GM18858 (cell line): Measurements from ENCODE around the gene RSPO4.
"Not testable (repeated sequence)": the region's sequence is repeated elsewhere in the genome, so short reads cannot be mapped to it uniquely, and the experiment has no call there.

Experiments used
- ATAC-seq: cut with Tn5 transposase; IDR thresholded peaks from one replicate; pipeline ENCODE4 v1.9.1; 2021; ENCODE audit not compliant: unreplicated experiment

RSPO4 gene

DNA sequence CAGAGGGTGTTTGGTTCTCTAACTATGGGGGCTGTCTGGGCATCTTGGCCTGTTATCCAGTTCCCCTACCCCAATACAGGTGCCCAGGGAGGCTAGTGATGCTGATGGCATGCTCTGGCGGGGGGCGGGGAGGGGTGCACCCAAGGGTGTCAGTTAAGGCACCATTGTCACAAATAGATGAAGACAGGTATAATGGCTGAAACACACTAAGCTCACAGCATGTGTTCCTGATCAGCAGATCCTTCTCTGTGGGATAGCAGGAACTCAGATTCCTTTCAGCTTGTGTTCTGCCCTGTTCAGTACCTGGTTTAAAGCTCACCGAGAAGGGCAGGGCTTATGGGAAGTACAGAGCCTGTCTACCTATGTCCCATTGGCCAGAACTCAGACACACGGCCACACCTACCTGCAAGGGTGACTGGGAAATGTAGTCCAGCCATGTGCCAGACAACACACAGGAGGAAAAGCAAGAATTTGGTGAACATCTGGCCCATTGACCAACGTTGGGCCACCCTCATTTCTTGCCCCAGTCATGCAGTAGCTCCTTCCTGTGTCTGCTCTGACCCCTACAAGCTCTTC is 3.4 kb upstream of the RSPO4 start:
- ATAC-seq: peak; percentile 47

- ATAC-seq: no peak
Observed at GRCh38 chr20:1003920-1004697, 2.0 kb upstream of the RSPO4 start.

DNA sequence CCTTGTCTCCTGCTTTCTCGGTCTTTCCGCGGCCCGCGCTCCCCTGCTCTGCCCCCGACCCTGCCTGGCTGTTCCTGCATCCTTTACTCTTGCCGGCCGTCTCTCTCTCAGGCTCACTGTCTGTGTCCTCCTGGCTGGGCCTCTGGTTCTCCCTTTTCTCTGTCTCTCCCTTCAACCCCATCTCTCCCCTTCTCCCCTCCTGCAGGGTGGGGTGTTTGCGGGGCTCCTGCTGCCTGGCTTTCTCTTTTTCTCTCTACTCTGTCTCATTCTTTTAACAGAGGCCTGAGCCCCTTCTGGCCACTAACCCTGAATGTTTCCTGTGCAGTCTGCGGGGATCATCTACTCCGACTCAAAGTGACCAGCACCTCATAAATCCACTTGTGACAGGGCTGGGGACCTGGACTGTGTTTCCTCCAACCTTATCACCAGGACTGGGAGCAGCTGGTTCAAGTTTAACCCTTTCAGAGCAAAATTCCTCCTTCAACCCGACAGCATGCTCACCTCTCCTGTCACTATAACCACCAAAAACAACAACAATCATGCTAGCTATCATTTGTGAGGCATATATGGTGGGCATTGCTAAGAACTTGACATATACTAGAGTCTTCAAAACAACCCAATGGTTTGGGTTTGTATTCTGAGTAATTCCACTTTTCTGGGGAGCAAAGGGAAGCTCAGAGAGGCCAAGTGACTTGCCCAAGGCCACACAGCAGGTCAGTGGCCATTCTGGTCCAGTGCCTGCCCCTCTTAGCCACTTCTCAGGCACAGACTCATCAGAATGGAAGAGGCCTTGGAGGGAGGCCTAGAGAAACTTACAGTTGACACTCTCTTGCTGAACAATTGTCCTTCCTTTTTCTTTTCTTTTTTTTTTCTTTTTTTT is 811 bp upstream of the RSPO4 start:
- no peak for ATAC-seq

DNA sequence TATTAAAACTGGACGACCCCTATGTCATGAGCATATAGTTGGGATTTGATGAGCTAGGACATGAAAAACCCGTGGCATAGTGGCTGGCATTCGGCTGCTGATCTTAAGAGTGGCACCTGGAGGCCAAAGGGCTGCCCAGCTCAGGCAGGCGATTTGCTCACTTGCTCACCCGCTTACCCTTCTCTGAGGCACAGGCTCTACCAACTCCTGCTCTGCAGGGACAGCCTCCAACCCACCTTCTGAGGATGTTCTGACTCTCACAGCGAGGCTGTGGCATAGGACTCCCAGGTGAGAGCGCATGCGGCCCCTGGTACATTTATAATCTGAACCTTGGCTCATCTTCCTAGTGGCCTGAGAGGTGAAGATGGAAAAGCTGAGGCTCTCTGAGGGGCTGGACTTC is 995 bp downstream of the RSPO4 start:
- ATAC-seq: no peak

- ATAC-seq: no peak
Observed at GRCh38 chr20:998231-998830, 3.8 kb downstream of the RSPO4 start.

DNA sequence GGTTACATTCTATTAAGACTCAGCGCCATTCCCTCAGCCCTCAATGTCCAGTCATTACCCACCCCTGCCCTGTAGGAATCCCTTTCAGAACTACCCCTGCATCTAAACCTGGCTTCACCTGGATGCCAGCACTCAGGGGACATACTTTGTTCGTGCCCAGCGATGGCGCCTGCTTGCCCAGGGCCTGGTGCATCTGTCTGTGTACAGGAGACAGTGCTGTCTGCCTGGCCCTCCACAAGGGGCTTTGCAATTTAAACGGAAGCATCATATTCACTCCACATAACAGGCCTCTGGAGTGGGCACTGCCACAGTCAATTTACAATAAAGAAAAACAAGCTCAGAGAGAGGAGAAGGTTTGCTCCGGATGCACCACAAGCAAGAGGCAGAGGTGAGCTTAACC is 4.6 kb downstream of the RSPO4 start:
- ATAC-seq: no peak

DNA sequence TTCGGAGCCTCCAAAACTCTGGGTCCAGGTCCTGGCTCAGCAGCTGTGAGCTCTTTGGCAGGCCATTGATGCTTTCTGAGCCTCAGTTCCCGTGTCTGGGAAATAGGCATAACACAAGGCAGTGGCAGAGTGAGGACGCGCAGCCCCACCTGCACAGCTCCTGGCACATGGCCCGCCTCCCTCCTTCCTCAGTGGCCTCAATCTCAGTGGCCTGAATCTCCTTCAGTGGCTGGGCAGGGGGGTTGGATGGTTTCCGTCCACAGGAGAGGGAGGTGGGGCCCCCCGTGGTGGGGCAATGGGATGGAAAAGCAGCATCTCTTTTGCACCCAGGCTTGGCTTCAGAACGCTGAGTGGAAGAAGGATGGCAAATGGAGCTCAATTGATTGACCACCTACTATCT is 5.1 kb downstream of the RSPO4 start:
- ATAC-seq: no peak

- ATAC-seq: no peak
Observed at GRCh38 chr20:995170-995569, 6.9 kb downstream of the RSPO4 start.

DNA sequence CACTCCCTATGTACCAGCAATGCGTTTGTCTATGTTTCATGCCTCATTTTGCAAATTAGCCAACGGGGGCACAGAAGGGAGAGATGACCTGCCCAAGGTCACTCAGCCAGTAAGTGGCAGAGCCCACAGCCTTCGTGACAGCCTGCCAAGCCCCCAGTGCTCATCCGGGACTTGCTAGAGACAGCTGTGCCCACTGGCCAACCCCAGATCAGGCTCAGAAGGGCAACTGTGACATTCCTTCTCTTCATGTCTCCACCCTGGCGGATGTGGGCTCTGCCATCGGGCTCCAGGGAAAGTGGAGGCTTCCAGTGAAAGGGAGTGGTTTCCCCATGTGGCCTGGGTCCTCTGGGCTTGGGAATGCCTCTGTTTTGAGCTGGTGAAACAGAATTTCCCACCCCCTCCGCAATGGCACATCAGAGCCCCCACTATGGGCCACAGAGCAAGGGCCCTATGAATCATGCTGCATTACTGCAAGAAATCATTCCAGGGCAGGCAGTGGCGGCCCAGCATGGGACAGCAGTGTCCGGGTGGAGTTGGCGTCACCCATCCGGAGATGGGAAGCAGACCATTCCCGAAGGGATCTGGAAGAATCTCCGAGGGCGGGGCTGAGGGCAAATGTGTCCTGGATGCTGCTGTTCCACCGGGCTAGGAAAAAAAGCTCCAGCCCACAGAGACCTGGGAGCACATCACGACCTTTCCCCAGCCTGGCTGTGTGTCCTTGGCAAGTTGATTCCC is 9.1 kb downstream of the RSPO4 start:
- ATAC-seq: no peak

- ATAC-seq: no peak
Observed at GRCh38 chr20:991850-992249, 10.3 kb downstream of the RSPO4 start.

DNA sequence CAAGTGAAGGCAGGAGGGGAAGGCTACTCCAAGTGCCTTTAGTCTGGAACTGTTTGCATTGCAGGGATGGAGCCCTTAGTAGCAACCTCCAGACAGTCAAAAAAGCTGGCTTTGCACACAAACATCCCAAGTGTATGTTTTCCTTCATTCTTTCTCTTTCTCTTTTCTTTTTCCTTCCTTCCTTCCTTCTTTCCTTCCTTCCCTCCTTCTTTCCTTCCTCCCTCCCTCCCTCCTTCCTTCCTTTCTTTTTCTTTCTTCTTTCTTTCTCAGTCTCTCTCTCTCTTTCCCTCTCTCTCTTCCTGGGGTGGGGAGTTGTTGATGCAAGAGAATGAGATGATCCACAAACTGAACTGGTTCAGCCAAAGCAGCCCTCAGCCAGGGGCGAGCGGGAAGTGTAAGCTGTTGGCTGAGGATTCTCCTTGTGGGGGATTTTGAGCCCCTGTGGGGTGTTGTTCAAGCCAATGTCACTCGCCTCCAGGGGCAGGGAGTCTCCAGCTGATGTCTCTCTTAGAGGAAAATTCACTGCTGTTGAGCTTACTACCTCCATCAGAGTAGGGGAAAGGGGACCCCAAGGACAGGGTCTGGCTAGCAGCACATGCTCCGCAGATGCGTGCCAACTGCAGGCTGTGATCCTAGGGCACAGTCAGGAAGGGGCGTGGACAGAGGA is 11.7 kb downstream of the RSPO4 start:
- ATAC-seq: no peak

DNA sequence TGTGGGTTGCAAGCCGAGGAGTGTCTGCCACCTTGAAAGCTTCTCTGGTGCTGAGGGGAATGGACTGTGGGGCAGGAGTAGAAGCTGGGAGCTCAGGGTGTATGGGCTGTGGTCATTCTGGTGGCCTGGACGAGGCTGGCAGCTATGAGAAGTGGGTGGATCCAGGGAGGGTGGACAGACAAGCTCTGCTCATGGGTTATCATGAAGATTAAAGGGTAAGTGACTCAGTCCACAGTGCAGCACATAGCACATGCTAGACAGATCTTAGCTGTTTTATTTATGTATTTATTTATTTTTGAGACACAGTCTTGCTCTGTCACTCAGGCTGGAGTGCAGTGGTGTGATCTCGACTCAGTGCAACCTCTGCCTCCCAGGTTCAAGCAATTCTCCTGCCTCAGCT is 13.8 kb downstream of the RSPO4 start:
- no peak for ATAC-seq

- no peak for ATAC-seq
Observed at GRCh38 chr20:987677-988076, 14.4 kb downstream of the RSPO4 start.

DNA sequence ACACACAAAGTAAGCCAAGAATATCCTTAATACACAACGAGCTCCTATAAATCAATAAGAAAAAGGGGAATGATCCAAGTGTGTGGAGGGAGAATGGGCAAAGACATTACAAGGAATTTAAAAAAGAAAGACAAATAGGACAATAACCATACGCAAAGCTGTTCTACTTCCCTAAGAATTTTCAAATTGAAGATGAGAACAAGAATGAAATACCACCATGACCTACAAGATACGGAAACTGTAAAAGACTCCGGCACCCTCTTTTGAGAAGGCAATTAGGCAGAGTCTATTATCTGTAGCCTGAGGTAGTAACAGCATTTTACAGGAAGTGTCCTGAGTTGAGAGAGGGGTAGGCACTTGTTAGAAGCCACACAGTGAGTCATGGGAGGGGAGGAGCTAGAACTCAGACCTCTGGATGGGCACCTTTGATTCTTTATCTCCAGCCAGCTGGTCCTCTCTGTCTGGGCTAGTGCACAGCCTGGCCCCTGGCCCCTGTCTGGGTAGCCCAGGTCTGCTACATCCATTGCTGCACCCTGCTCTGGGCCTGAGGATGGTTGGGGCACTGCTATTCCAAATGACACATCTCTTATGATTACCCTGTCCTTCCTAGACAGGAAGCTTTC is 15.3 kb downstream of the RSPO4 start:
- ATAC-seq: no peak

- not testable (repeated sequence) for ATAC-seq
Observed at GRCh38 chr20:984994-985393, 17.1 kb downstream of the RSPO4 start.

GRCh38 chr20:982754-983153 is 19.4 kb downstream of the RSPO4 start:
- no peak for ATAC-seq

DNA sequence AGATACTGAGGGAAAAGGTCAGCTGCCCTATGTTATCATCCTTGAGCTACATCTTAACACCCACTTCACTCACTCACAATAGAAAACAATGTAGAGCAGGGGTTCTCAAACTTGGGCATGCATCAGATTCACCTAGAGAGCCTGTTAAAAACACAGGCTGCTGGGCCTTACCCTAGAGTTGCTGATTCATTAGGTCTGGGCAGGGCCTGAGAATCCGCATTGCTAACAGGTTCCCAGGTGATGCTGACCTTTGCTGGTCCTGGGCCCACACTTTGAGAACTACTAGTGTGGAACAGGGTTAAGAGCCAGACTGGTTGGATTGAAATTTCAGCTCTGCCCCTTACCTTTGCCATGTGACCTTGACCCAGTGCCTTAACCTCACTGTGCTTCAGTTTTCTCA is 25.1 kb downstream of the RSPO4 start:
- no peak for ATAC-seq

GRCh38 chr20:976033-976432 is 26.1 kb downstream of the RSPO4 start:
- no peak for ATAC-seq

DNA sequence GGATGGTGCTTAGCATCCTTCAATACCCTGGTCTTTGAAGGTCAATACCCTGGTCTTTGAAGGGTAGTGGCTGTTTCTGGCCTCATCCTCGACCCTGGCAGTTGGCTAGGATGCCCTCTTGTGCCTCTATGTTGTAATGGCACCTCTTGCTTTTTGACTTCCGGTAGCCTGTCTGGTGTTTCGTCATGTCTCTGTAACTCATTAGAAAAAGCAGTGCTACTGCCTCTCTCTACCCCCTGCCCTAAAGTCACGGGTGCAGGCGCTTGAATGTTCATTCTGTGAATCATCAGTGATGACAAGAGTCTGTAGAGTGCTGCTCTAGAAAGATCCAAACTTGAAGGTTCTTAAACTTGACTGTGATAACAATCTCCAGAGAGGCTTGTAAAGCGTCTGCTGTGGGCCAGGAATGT is 28.3 kb downstream of the RSPO4 start:
- no peak for ATAC-seq

GRCh38 chr20:972256-972655 is 29.9 kb downstream of the RSPO4 start:
- ATAC-seq: no peak
